Gastroesophageal sphincter (tissue), 3 donors: ENCODE data around the gene SHKBP1.

ENCODE experiments used
- EP300 ChIP-seq: sonication (generic); formaldehyde crosslinking; IDR thresholded peaks from one replicate; pipeline ENCODE4 v1.6.1; 2017; ENCODE audit warnings: antibody characterized with exemption, mild to moderate bottlenecking
- POLR2A ChIP-seq, 2 donors: fragments of 450-650 bp; IDR thresholded peaks; one replicate each; pipeline ENCODE4 v1.6.1; 2017; ENCODE audit warnings: antibody characterized with exemption in 2 of 2, mild to moderate bottlenecking in 2 of 2, moderate library complexity in 1 of 2
- POLR2AphosphoS5 ChIP-seq: sonication (generic); formaldehyde crosslinking; IDR thresholded peaks from one replicate; pipeline ENCODE4 v1.6.1; 2017; ENCODE audit warnings: antibody characterized with exemption
- TF ChIP-seq, protein P1 (sequence below), 4 experiments: fragments of 200-600 bp in 2 of 4; fragments of 450-650 bp in 2 of 4; sonication (generic) in 1 of 4; IDR thresholded peaks; one replicate each; pipeline ENCODE4 v1.5.1; 2017 to 2019; ENCODE audit warnings: antibody characterized with exemption in 4 of 4, mild to moderate bottlenecking in 2 of 4, moderate library complexity in 2 of 4

DNA sequence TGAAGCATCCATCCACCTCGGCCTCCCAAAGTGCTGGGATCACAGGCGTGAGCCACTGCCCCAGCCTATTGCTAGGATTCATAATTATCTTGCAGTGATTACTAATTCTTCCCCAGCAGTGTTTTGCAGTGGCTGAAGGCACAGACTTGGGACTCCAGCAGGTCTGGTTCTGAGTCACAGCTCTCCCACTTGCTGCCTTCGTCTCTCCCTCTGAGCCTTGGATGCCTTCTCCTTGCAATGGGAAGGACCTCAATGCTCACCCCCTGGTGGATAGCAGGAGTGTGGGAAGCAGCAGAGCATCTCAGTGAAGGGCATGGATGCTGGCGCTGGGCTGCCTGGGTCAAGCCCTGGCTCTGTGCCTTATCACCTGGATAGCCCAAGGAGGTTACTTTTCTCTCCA is 37.6 kb upstream of the SHKBP1 start:
- TF ChIP-seq, protein P1, sequence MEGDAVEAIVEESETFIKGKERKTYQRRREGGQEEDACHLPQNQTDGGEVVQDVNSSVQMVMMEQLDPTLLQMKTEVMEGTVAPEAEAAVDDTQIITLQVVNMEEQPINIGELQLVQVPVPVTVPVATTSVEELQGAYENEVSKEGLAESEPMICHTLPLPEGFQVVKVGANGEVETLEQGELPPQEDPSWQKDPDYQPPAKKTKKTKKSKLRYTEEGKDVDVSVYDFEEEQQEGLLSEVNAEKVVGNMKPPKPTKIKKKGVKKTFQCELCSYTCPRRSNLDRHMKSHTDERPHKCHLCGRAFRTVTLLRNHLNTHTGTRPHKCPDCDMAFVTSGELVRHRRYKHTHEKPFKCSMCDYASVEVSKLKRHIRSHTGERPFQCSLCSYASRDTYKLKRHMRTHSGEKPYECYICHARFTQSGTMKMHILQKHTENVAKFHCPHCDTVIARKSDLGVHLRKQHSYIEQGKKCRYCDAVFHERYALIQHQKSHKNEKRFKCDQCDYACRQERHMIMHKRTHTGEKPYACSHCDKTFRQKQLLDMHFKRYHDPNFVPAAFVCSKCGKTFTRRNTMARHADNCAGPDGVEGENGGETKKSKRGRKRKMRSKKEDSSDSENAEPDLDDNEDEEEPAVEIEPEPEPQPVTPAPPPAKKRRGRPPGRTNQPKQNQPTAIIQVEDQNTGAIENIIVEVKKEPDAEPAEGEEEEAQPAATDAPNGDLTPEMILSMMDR (IDR thresholded peaks at IDR 0.05), result no peak
- TF ChIP-seq POLR2AphosphoS5, result no peak
- TF ChIP-seq POLR2A (IDR thresholded peaks at IDR 0.05), result no peak
- no peak for TF ChIP-seq EP300
